HL-60/S4 (cell line): ENCODE results near the gene CCDC106.

Experiments
- in situ Hi-C: fragments of 300-500 bp; cut with MboI; formaldehyde crosslinking; loops from 2 replicates; pipeline ENCODE4 v1.14.3; 2022; ENCODE audit warnings: low sequenced_read_pairs

Gene CCDC106

GRCh38 chr19:55647732-55648584 is at the start of gene CCDC106:
Gene CCDC106 (plus strand): TSS chr19:55648212. CDS start chr19:55649047, 835 bp downstream.
- in situ Hi-C loops, result no loop called here

GRCh38 chr19:55598719-55599467 is 49.1 kb upstream of the CCDC106 start:
- in situ Hi-C loops, result no loop called here

DNA sequence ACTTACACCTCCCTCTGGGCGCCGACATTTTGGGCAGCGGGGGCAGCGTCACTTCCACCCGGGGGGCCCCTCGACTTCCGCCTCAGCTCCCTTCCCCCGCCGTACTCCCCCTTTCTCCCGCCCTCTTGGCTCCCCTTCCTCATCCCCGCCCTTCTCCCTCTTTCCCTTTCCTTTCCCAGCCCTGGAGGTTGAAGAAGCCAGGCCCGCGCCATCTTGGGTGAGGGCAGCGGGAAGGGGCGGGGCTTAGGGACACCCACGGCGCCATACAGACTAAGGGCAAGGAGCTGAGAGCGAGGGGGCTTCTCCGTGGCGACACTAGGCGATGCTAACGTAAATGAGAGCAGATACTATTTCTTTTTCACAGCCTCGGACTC is 48.6 kb upstream of the CCDC106 start, which contains the start of gene FIZ1:
Gene FIZ1, minus strand, starts transcription at position 50 of the 374 bp plus-strand sequence. CDS start 1,652 bp downstream, outside the sequence.
- in situ Hi-C loops, result no loop called here

- in situ Hi-C loops, result no loop called here
Observed at GRCh38 chr19:55599842-55600661, 48.0 kb upstream of the CCDC106 start, which contains the start of gene ZNF524. Gene ZNF524 (plus strand): TSS chr19:55600288. CDS start chr19:55602113, 1,825 bp downstream.

GRCh38 chr19:55600662-55601028 is 47.4 kb upstream of the CCDC106 start:
- in situ Hi-C loops, result no loop called here

DNA sequence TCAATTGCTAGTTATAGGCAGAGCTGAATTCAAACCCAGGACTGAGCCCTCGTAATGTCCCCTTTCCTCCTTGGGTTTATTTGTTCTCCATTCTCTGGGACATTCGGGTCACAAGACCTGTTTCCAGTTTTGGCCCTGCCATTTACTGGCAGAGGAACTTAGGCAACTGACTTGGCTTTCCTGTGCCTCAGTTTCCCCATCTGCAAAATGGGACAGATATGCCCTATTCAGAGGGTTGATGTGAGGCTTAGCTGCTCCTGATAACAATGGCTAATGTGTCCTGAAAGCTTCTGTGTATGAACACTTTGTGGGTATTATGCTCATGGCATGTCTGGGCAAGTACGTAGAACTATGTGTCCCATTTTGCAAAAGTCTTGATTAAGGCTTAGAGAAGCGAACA is 46.9 kb upstream of the CCDC106 start:
- in situ Hi-C loops, result no loop called here

DNA sequence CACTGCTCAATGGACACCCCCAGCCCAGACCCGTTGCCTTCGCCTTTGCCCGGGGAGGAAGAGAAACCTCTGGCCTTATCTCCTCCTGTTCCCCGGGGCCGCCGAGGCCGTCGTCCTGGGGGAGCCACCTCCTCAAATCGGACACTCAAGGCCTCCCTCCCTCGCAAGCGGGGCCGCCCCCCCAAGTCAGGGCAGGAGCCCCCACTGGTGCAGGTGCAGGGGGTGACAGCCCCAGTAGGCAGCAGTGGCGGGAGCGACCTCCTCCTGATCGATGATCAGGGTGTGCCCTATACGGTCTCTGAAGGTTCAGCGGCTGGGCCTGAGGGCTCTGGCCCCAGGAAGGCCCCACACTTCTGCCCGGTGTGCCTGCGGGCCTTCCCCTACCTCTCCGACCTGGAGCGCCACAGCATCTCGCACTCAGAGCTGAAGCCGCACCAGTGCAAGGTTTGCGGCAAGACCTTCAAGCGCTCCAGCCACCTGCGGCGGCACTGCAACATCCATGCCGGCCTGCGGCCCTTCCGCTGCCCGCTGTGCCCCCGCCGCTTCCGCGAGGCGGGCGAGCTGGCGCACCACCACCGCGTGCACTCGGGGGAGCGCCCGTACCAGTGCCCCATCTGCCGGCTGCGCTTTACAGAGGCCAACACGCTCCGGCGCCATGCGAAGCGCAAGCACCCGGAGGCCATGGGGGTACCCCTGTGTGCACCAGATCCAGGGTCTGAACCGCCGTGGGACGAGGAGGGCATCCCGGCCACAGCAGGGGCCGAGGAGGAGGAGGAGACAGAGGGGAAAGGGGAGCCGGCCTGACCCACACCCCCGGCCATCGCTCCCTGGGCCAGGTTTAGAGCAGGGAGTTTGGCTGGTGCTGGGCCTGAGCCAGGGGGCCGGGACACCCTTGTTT is 45.7 kb upstream of the CCDC106 start:
- in situ Hi-C loops, result no loop called here

DNA sequence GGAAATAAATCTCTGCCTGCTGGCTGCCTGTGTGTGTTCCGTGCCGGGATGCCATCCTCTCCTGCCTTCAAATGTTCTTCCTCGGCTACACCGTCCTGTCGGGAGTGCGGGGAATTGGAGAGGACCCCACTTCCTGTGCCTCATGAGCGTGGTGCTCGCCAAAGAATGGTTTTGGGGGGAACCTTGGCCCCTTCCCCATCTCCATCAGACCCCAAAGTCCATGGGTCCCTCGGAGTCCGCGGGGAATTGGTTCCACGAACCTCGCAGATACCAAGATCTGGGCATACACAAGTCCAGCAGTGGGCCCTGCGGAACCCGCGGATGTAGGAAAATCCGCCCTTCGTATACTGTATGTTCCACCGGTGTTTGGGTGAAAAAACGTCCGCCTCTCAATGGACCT is 44.9 kb upstream of the CCDC106 start:
- in situ Hi-C loops, result no loop called here

GRCh38 chr19:55603581-55604292 is 44.3 kb upstream of the CCDC106 start:
- in situ Hi-C loops, result no loop called here

GRCh38 chr19:55605207-55605636 is 42.8 kb upstream of the CCDC106 start:
- in situ Hi-C loops, result no loop called here

- in situ Hi-C loops, result no loop called here
Observed at GRCh38 chr19:55605637-55606470, 42.2 kb upstream of the CCDC106 start, which contains the start of gene ZNF865. Gene ZNF865 (plus strand): TSS chr19:55605647. CDS start chr19:55613619, 7,972 bp downstream.

DNA sequence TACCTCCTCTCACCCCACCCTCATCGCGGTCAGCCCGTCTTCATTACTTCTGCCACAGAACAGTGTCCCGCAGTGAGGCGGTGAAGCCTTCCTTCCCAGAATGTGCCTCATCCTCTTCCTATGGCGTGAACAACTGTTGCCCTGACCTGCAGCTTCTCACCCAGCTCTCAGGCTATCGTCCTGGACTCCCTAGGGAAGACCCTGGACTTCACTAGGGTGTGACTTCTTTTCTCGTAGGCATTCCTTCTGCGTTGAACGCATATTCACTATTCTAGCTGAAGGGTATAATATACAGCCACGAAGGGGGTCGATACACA is 41.6 kb upstream of the CCDC106 start:
- in situ Hi-C loops, result no loop called here

DNA sequence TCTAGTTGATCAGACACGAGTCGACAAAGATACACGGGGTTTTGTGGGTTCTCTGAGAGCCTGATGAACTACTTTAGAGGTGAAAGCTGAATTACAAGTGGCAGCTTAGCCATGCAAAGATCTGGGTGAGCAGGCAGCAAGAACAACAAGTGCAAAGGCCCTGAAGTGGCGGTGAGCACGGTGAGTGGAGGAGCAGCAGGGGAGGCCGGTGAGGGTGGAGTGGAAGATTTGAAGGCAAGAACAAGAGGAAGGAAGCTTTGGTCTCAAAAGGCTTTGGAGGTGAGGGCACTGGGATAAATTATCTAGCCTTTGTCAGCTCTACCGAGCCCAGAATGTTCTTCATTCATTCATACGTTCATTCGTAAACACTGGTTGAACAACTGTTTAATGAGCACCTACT is 41.2 kb upstream of the CCDC106 start:
- in situ Hi-C loops, result no loop called here

DNA sequence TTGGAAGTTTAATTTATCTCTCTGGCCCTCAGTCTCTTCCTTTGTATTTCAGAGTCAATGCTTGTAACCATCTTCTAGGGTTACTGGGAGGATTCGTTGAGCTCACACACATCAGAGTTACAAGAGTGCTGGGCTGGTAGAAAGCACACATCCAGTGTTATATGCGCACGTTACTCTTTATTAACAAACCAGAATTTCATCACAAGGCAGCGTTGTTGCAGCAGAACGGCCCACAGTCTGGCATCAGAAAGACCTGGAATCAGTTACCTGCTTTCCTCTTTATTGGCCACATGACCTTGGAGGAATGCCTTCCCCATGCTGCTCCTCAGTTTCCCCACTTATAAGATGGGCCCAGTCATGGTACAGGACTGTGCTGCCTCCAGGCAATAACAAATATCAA is 38.7 kb upstream of the CCDC106 start:
- in situ Hi-C loops, result no loop called here

GRCh38 chr19:55611300-55611982 is 36.6 kb upstream of the CCDC106 start:
- in situ Hi-C loops, result no loop called here

DNA sequence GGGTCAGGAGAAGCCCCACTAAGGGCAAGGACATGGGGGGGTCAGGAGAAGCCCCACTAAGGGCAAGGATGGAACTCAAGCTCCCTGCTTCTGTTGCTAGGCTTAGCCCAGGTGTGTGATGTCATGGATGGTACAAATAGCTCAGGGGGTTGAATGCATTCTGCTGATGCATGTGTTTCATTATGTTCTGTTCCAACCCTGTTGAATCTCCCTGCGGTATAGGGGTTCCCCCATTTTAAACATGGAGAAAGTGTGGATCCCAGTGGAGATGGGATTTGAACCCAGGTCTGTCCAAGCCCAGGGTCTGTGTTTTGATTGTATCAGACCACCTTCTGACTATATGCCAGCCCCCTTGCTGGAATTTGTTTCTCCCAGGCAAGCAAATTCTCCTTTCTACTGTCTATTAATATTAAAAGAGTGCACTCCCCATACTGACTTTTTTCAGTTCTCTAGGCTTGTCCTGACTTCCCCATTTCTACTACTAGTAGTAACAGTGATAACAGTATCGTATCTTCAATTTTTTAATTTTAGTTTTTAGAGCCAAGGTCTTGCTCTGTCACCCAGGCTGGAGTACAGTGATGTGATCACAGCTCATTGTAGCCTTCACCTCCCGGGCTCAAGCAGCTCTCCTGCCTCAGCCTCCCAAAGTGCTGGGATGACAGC is 35.9 kb upstream of the CCDC106 start:
- in situ Hi-C loops, result no loop called here

DNA sequence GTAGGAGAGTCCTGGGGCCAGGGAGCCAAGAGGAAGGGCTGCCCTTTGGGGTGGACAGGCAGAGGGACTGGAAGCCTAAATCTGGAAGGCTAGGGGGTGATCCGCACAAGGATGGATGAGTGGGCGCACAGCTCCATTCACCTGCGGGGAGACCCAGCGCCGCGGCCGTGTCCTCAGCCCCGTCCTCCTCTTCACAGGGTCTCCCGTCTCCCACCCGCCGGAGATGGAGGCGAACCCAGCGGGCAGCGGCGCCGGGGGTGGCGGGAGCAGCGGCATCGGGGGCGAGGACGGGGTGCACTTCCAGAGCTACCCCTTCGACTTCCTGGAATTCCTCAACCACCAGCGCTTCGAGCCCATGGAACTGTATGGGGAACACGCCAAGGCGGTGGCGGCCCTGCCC is 34.6 kb upstream of the CCDC106 start:
- in situ Hi-C loops, result no loop called here
